ENCODE results near the gene TMEM114.

- TF ChIP-seq CTCF (IDR thresholded peaks at IDR 0.05) = no peak
- no peak for TF ChIP-seq POLR2A (IDR thresholded peaks at IDR 0.05)
These were observed 48.4 kb downstream of the TMEM114 start for GRCh38 chr16:8541868-8542267.
